ENCODE measurements around the gene CBLIF. TPM values are rescaled to one million over a fixed set of nuclear protein-coding genes. Genes with fewer than 3 reads are reported as not detected.
"Not testable (repeated sequence)": the region's sequence is repeated elsewhere in the genome, so short reads cannot be mapped to it uniquely, and the experiment has no call there.

CBLIF gene
- total RNA-seq, result 0.69 TPM in 1 of 2 replicates, not detected in the other
- polyA plus RNA-seq, result not detected in 2 replicates

- Histone ChIP-seq H3K9me3 (ENCODE audit: low read depth) (no peaks in the 10 kb centered on the region), H3K4me1 (ENCODE audit: low read depth) (peaks cover 2% of the 10 kb centered on the region), H3K36me3 (no peaks in the 10 kb centered on the region), H3K27ac (no peak within 1 kb of the TSS), H3K4me3 (no peak within 1 kb of the TSS), H3K27me3 (no peaks in the 10 kb centered on the region)
- TF ChIP-seq CTCF (IDR thresholded peaks at IDR 0.05; ENCODE audit: low read depth, low read length), result no peak
- DNase-seq (ENCODE audit: low read depth in 1 of 2, low spot score in 1 of 2), result no peak
Measured at GRCh38 chr11:59845399-59845798, at the start of gene CBLIF. CBLIF (minus strand) TSS chr11:59845499; CDS start chr11:59845453, 46 bp downstream.

- no peak overlapping the region for H3K4me3 ChIP-seq
- H3K4me1 ChIP-seq (ENCODE audit: low read depth), result peaks cover 5% of the 10 kb centered on the region
- TF ChIP-seq CTCF (IDR thresholded peaks at IDR 0.05; ENCODE audit: low read depth, low read length), result no peak
- DNase-seq (ENCODE audit: low read depth in 1 of 2, low spot score in 1 of 2), result no peak
- H3K9me3 ChIP-seq (ENCODE audit: low read depth), result no peaks in the 10 kb centered on the region
- no peaks in the 10 kb centered on the region for H3K36me3 ChIP-seq
- no peaks in the 10 kb centered on the region for H3K27me3 ChIP-seq
- H3K27ac ChIP-seq, result no peak overlapping the region
Measured at GRCh38 chr11:59894616-59895015, 49.3 kb upstream of the CBLIF start.

GRCh38 chr11:59891781-59892181 is 46.5 kb upstream of the CBLIF start:
- peak; percentile 20 to 38 for DNase-seq (ENCODE audit: low read depth in 1 of 2, low spot score in 1 of 2)
- no peak for TF ChIP-seq CTCF (IDR thresholded peaks at IDR 0.05; ENCODE audit: low read depth, low read length)
- Histone ChIP-seq H3K36me3 (no peaks in the 10 kb centered on the region), H3K9me3 (ENCODE audit: low read depth) (no peaks in the 10 kb centered on the region), H3K27ac (no peak overlapping the region), H3K27me3 (no peaks in the 10 kb centered on the region), H3K4me3 (no peak overlapping the region), H3K4me1 (ENCODE audit: low read depth) (peaks cover 5% of the 10 kb centered on the region)

GRCh38 chr11:59887156-59887555 is 41.9 kb upstream of the CBLIF start:
- H3K4me1 ChIP-seq (ENCODE audit: low read depth); H3K27me3 ChIP-seq; H3K9me3 ChIP-seq (ENCODE audit: low read depth); H3K36me3 ChIP-seq; H3K4me3 ChIP-seq; DNase-seq (ENCODE audit: low read depth in 1 of 2, low spot score in 1 of 2); H3K27ac ChIP-seq: not testable (repeated sequence)

GRCh38 chr11:59883597-59883996 is 38.3 kb upstream of the CBLIF start:
- no peak overlapping the region for H3K27ac ChIP-seq
- TF ChIP-seq CTCF (IDR thresholded peaks at IDR 0.05; ENCODE audit: low read depth, low read length), result no peak
- no peak for DNase-seq (ENCODE audit: low read depth in 1 of 2, low spot score in 1 of 2)
- H3K4me3 ChIP-seq, result no peak overlapping the region
- H3K27me3 ChIP-seq, result no peaks in the 10 kb centered on the region
- no peaks in the 10 kb centered on the region for H3K4me1 ChIP-seq (ENCODE audit: low read depth)
- H3K36me3 ChIP-seq, result no peaks in the 10 kb centered on the region
- H3K9me3 ChIP-seq (ENCODE audit: low read depth), result no peaks in the 10 kb centered on the region

GRCh38 chr11:59879567-59879966 is 34.3 kb upstream of the CBLIF start:
- no peak overlapping the region for H3K4me3 ChIP-seq
- TF ChIP-seq CTCF (IDR thresholded peaks at IDR 0.05; ENCODE audit: low read depth, low read length), result no peak
- H3K9me3 ChIP-seq (ENCODE audit: low read depth), result no peaks in the 10 kb centered on the region
- H3K27me3 ChIP-seq, result no peaks in the 10 kb centered on the region
- H3K4me1 ChIP-seq (ENCODE audit: low read depth), result no peaks in the 10 kb centered on the region
- H3K27ac ChIP-seq, result no peak overlapping the region
- no peak for DNase-seq (ENCODE audit: low read depth in 1 of 2, low spot score in 1 of 2)
- H3K36me3 ChIP-seq, result no peaks in the 10 kb centered on the region
